GM12878 (cell line): ENCODE measurements around the gene COL1A2. TPM values are rescaled to one million over a fixed set of nuclear protein-coding genes. Genes with fewer than 3 reads are reported as not detected.

Source experiments
- ATAC-seq: fragments of 200-7000 bp; cut with Tn5 transposase; 3 replicates; pipeline ENCODE4 v1.9.1; 2020; ENCODE audit warnings: mild to moderate bottlenecking, moderate library complexity
- BruUV-seq: library from RNA; stranded (reverse); fragments of 400-500 nt; replicated peaks from 2 replicates; lab custom pipeline; 2021; lab: Mats Ljungman, UMichigan
- CTCF ChIA-PET: fragments of 300-600 bp; sonication (Branson Sonifier 250); formaldehyde crosslinking; extraction: SDS; loops from one replicate; lab custom pipeline; 2021; ENCODE audit warnings: inconsistent platforms; lab: Yijun Ruan, JAX
- POLR2A ChIA-PET: fragments of 350-600 bp; formaldehyde crosslinking; extraction: SDS; loops from one replicate; lab custom pipeline; 2021; ENCODE audit warnings: inconsistent platforms; lab: Charles Lee
- RAD21 ChIA-PET: fragments of 300-600 bp; sonication (Branson Sonifier 250); formaldehyde crosslinking; loops from one replicate; lab custom pipeline; 2023; ENCODE audit warnings: antibody characterized with exemption; ENCODE audit not compliant: unreplicated experiment; lab: Charles Lee
- SMC1A ChIA-PET: fragments of 300-600 bp; sonication (Branson Sonifier 250); formaldehyde crosslinking; loops from one replicate; lab custom pipeline; 2023; ENCODE audit not compliant: unreplicated experiment, uncharacterized antibody; lab: Charles Lee
- DNase-seq: peaks from one replicate; pipeline ENCODE4 v3.0.0-alpha.2; 2011; ENCODE audit warnings: low read depth, low spot score
- FAIRE-seq: peaks from 3 replicates; lab custom pipeline; 2011; peaks lifted over from hg19 to GRCh38; lab: Jason Lieb, UNC
- H2AFZ ChIP-seq: 2 replicates; pipeline ENCODE4 v1.6.0; 2011; ENCODE audit warnings: low read depth, low read length, control low read depth; ENCODE audit not compliant: control insufficient read depth
- H3K27ac ChIP-seq: 2 replicates; pipeline ENCODE4 v1.5.1; 2011; ENCODE audit warnings: control low read depth; ENCODE audit not compliant: control insufficient read depth, insufficient read depth
- H3K27me3 ChIP-seq, 2 experiments: replicated peaks in 1 of 2; 2 replicates each; pipeline versions ENCODE4 v1.6.0 to v1.6.1; 2011; ENCODE audit warnings: low read length in 1 of 2; ENCODE audit not compliant: control insufficient read depth in 2 of 2, insufficient read depth in 2 of 2
- H3K36me3 ChIP-seq, 2 experiments: 2 replicates each; pipeline ENCODE4 v1.5.1; 2011; ENCODE audit warnings: low read length in 1 of 2; ENCODE audit not compliant: control insufficient read depth in 2 of 2, insufficient read depth in 2 of 2
- H3K4me1 ChIP-seq: 2 replicates; pipeline ENCODE4 v1.6.1; 2011; ENCODE audit warnings: mild to moderate bottlenecking, low read length, moderate library complexity, mixed read lengths; ENCODE audit not compliant: control insufficient read depth, insufficient read depth
- H3K4me2 ChIP-seq: 2 replicates; pipeline ENCODE4 v1.6.0; 2011; ENCODE audit warnings: control low read depth; ENCODE audit not compliant: control insufficient read depth, insufficient read depth
- H3K4me3 ChIP-seq: fragments of 200-600 bp; sonication (generic); 2 replicates; pipeline ENCODE4 v1.5.1; 2016
- H3K79me2 ChIP-seq: 2 replicates; pipeline ENCODE4 v1.6.0; 2011; ENCODE audit warnings: low read length; ENCODE audit not compliant: control insufficient read depth, insufficient read depth
- H3K9ac ChIP-seq: 2 replicates; pipeline ENCODE4 v1.8.0; 2011; ENCODE audit warnings: low read length, control low read depth, mixed read lengths; ENCODE audit not compliant: control insufficient read depth, insufficient read depth
- H3K9me3 ChIP-seq: replicated peaks from 3 replicates; pipeline ENCODE4 v1.5.1; 2011; ENCODE audit warnings: mild to moderate bottlenecking, low read length; ENCODE audit not compliant: control insufficient read depth, insufficient read depth
- H4K20me1 ChIP-seq: 2 replicates; pipeline ENCODE4 v1.6.0; 2011; ENCODE audit not compliant: control insufficient read depth, insufficient read depth
- CBX5 ChIP-seq: sonication (generic); IDR thresholded peaks from 2 replicates; pipeline ENCODE4 v1.6.1; 2016; ENCODE audit warnings: low read depth, moderate library complexity, mild to moderate bottlenecking, inconsistent platforms
- CHD1 ChIP-seq: IDR thresholded peaks from 2 replicates; pipeline ENCODE4 v1.6.1; 2012; ENCODE audit warnings: low read depth, low read length, improper control_type of control experiment
- CHD4 ChIP-seq: fragments of 200-600 bp; sonication (generic); IDR thresholded peaks from 2 replicates; pipeline ENCODE4 v1.6.1; 2016; ENCODE audit warnings: mild to moderate bottlenecking
- NFYB ChIP-seq: IDR thresholded peaks from 2 replicates; pipeline ENCODE4 v1.6.1; 2011; ENCODE audit warnings: low read depth, mild to moderate bottlenecking, low read length, improper control_type of control experiment, moderate library complexity; ENCODE audit not compliant: insufficient read depth
- NRF1 ChIP-seq: conservative IDR thresholded peaks from 2 replicates; pipeline ENCODE4 v1.6.1; 2011; ENCODE audit warnings: mild to moderate bottlenecking, low read depth, low read length, improper control_type of control experiment
- RELB ChIP-seq: fragments of 450-650 bp; IDR thresholded peaks from 2 replicates; pipeline ENCODE4 v1.6.1; 2017; ENCODE audit warnings: low read depth, mild to moderate bottlenecking, moderate library complexity
- SRF ChIP-seq, 2 experiments: IDR thresholded peaks; 2 replicates each; pipeline ENCODE4 v1.6.1; 2011; ENCODE audit warnings: low read depth in 2 of 2, low read length in 2 of 2, mild to moderate bottlenecking in 1 of 2, moderate library complexity in 1 of 2
- ZNF592 ChIP-seq: fragments of 450-650 bp; IDR thresholded peaks from 2 replicates; pipeline ENCODE4 v1.6.1; 2017; ENCODE audit warnings: mild to moderate bottlenecking, moderate library complexity
- WGBS: methylation state at CpG from one replicate; pipeline ENCODE4 v1.1.6; 2016; ENCODE audit warnings: low lambda C conversion rate; ENCODE audit not compliant: insufficient replicate concordance, insufficient coverage; ENCODE audit errors: missing lambda C conversion rate; 5-methylcytosine and 5-hydroxymethylcytosine counted together
- in situ Hi-C: fragments of 300-500 bp; cut with MboI; formaldehyde crosslinking; loops from 9 replicates; pipeline ENCODE4 v1.14.3; 2018; ENCODE audit warnings: mixed read lengths
- intact Hi-C: fragments of 100-400 bp; cut with micrococcal nuclease; formaldehyde crosslinking; loops from one replicate; pipeline ENCODE4 v1.14.2; 2022; ENCODE audit not compliant: unreplicated experiment
- polyA plus RNA-seq, 11 experiments: library from polyadenylated mRNA; depleted of rRNA in 4 of 11; unstranded in 6 of 11; stranded (reverse) in 5 of 11; fragments of >200 nt; fragmentation: Nextera tagmentation in 4 of 11; fragmentation: Illumina TruSeq in 1 of 11; extraction: Ambion mirVana in 4 of 11; extraction: Trizol in 1 of 11; gene quantifications; 1 replicate in 1 of 11; 2 replicates in 10 of 11; pipeline versions ENCODE4 v1.2.1 to v1.2.3, GENCODE V29; 2011 to 2016; ENCODE audit warnings: inconsistent platforms in 2 of 11, missing spikeins in 2 of 11, low read depth in 1 of 11
- total RNA-seq, 4 experiments: library from RNA; depleted of rRNA in 3 of 4; stranded (reverse); fragments of >200 nt in 3 of 4; fragmentation: Illumina TruSeq in 1 of 4; extraction: Trizol in 1 of 4; gene quantifications; 2 replicates each; pipeline versions ENCODE4 v1.2.1 to v1.2.3, GENCODE V29; 2013 to 2021

COL1A2 gene
- total and polyA plus RNA-seq, 10 of the 15 experiments (the other 5 are each of a cell fraction or from before 2014, with no cell fraction given): 0.03 to 2.5 (median 0.76) TPM; not detected in 4

- TF ChIP-seq RELB (no peak), NRF1 (no peak), ZNF592 (no peak)
Observed at GRCh38 chr7:94355454-94355853, 39.2 kb upstream of the COL1A2 start (continued).

- intact Hi-C loops (no loop called here), in situ Hi-C loops (no loop called here)
- Histone ChIP-seq H3K36me3 (no peaks in the 10 kb centered on the region), H3K9me3 (no peaks in the 10 kb centered on the region), H3K27me3 (no peaks in the 10 kb centered on the region), H3K4me1 (no peaks in the 10 kb centered on the region), H3K4me3 (no peak overlapping the region), H3K9ac (no peak overlapping the region), H4K20me1 (no peaks in the 10 kb centered on the region), H3K27ac (no peak overlapping the region), H2AFZ (no peak overlapping the region), H3K4me2 (no peak overlapping the region), H3K79me2 (no peaks in the 10 kb centered on the region)
- no peak for ATAC-seq
- FAIRE-seq: no peak
- no TSS peak for BruUV-seq
- ChIA-PET POLR2A (no interaction called here), SMC1A (no interaction called here), CTCF (no interaction called here), RAD21 (no interaction called here)
- TF ChIP-seq CHD1 (no peak), CHD4 (no peak), CBX5 (no peak), NFYB (no peak), SRF (IDR thresholded peaks at IDR 0.05; ENCODE audit: low read depth in 2 of 2, low read length in 2 of 2) (no peak)
- 23% methylated on average over 3 of the region's 3 CpGs for WGBS
- DNase-seq: no peak
Observed at GRCh38 chr7:94357076-94357475, 37.6 kb upstream of the COL1A2 start.
